ENCODE measurements around the gene TRHDE. TPM values are rescaled to one million over a fixed set of nuclear protein-coding genes. Genes with fewer than 3 reads are reported as not detected.

TRHDE gene
- total RNA-seq, 1 experiment from 2014 or later: 1.9 TPM

- H3K27me3 ChIP-seq (ENCODE audit: control insufficient read depth, insufficient read depth, low read length): no peaks in the 10 kb centered on the region
- H3K9me3 ChIP-seq (ENCODE audit: control insufficient read depth, insufficient read depth, low read depth, low read length): no peaks in the 10 kb centered on the region
- DNase-seq (ENCODE audit: low read depth, low spot score): no peak
- H3K27ac ChIP-seq (ENCODE audit: low read length): no peak overlapping the region
- ChIA-PET POLR2A (no interaction called here), CTCF (no interaction called here)
- no peaks in the 10 kb centered on the region for H3K36me3 ChIP-seq (ENCODE audit: control insufficient read depth, insufficient read depth, low read length)
- intact Hi-C loops (cut with micrococcal nuclease; ENCODE audit: unreplicated experiment) (no loop called here), in situ Hi-C loops (cut with HindIII; ENCODE audit: low pct_unique_long_range_greater_than_20kb, low sequenced_read_pairs) (no loop called here)
- H3K4me1 ChIP-seq (ENCODE audit: control insufficient read depth, insufficient read depth, low read length): no peaks in the 10 kb centered on the region
- no peak for ATAC-seq
- BruUV-seq (replicated peaks): no TSS peak
- H3K4me3 ChIP-seq (ENCODE audit: low read depth in 2 of 2, low read length in 2 of 2): no peak overlapping the region
- TF ChIP-seq SIN3A (IDR thresholded peaks at IDR 0.05; ENCODE audit: borderline replicate concordance, insufficient read depth, low read depth, low read length) (no peak), POLR2AphosphoS5 (IDR thresholded peaks at IDR 0.05; ENCODE audit: low read depth, low read length) (no peak), TCF7L2 (IDR thresholded peaks at IDR 0.05; ENCODE audit: low read depth, low read length) (no peak), REST (IDR thresholded peaks at IDR 0.05; ENCODE audit: insufficient read depth in 1 of 2, low read depth in 2 of 2, low read length in 1 of 2) (no peak), CTCF (IDR thresholded peaks at IDR 0.05) (no peak)
Measured at GRCh38 chr12:72241552-72241951, 30.6 kb upstream of the TRHDE start.

GRCh38 chr12:72242946-72243345 lies 29.2 kb upstream of the TRHDE start:
- no peaks in the 10 kb centered on the region for H3K27me3 ChIP-seq (ENCODE audit: control insufficient read depth, insufficient read depth, low read length)
- no peaks in the 10 kb centered on the region for H3K4me1 ChIP-seq (ENCODE audit: control insufficient read depth, insufficient read depth, low read length)
- DNase-seq (ENCODE audit: low read depth, low spot score): no peak
- intact Hi-C loops (cut with micrococcal nuclease; ENCODE audit: unreplicated experiment) (no loop called here), in situ Hi-C loops (cut with HindIII; ENCODE audit: low pct_unique_long_range_greater_than_20kb, low sequenced_read_pairs) (no loop called here)
- no peak overlapping the region for H3K27ac ChIP-seq (ENCODE audit: low read length)
- H3K9me3 ChIP-seq (ENCODE audit: control insufficient read depth, insufficient read depth, low read depth, low read length): no peaks in the 10 kb centered on the region
- H3K36me3 ChIP-seq (ENCODE audit: control insufficient read depth, insufficient read depth, low read length): no peaks in the 10 kb centered on the region
- H3K4me3 ChIP-seq (ENCODE audit: low read depth in 2 of 2, low read length in 2 of 2): no peak overlapping the region
- POLR2A ChIA-PET: no interaction called here
- no TSS peak for BruUV-seq (replicated peaks)
- CTCF ChIA-PET: no interaction called here
- TF ChIP-seq REST (IDR thresholded peaks at IDR 0.05; ENCODE audit: insufficient read depth in 1 of 2, low read depth in 2 of 2, low read length in 1 of 2) (no peak), POLR2AphosphoS5 (IDR thresholded peaks at IDR 0.05; ENCODE audit: low read depth, low read length) (no peak), CTCF (IDR thresholded peaks at IDR 0.05) (no peak), SIN3A (IDR thresholded peaks at IDR 0.05; ENCODE audit: borderline replicate concordance, insufficient read depth, low read depth, low read length) (no peak), TCF7L2 (IDR thresholded peaks at IDR 0.05; ENCODE audit: low read depth, low read length) (no peak)
- ATAC-seq: no peak

All from Panc1 (cell line).